Endometrial microvascular endothelial cells (primary cell): ENCODE measurements around the gene RP2. TPM values are rescaled to one million over a fixed set of nuclear protein-coding genes. Genes with fewer than 3 reads are reported as not detected.

Experiments used
- in situ Hi-C: cut with HindIII; loops from 2 replicates; pipeline ENCODE4 v1.10.0; 2017; ENCODE audit warnings: low sequenced_read_pairs, low pct_unique_long_range_greater_than_20kb; ENCODE audit errors: inconsistent ontology term
- total RNA-seq: library from RNA; depleted of rRNA; stranded (reverse); fragments of >200 nt; gene quantifications from one replicate; pipeline ENCODE4 v1.2.3, GENCODE V29; 2015; ENCODE audit errors: inconsistent ontology term

Gene RP2
- 31.5 TPM for total RNA-seq

- in situ Hi-C loops, result no loop called here
Measured at GRCh38 chrX:46836701-46837557, at the start of gene RP2. RP2 (plus strand) TSS chrX:46837043; CDS start chrX:46837101, 58 bp downstream.

GRCh38 chrX:46788902-46789301 lies 47.9 kb upstream of the RP2 start:
- in situ Hi-C loops, result no loop called here

GRCh38 chrX:46791927-46792809 lies 44.7 kb upstream of the RP2 start:
- in situ Hi-C loops, result no loop called here

- in situ Hi-C loops, result no loop called here
Measured at GRCh38 chrX:46792810-46793188, 44.0 kb upstream of the RP2 start.

GRCh38 chrX:46793386-46794143 lies 43.3 kb upstream of the RP2 start:
- in situ Hi-C loops, result no loop called here

- in situ Hi-C loops, result no loop called here
Measured at GRCh38 chrX:46796574-46797191, 40.2 kb upstream of the RP2 start.

- in situ Hi-C loops, result no loop called here
Measured at GRCh38 chrX:46803140-46803539, 33.7 kb upstream of the RP2 start.

GRCh38 chrX:46805270-46805669 lies 31.6 kb upstream of the RP2 start:
- in situ Hi-C loops, result no loop called here

- in situ Hi-C loops, result no loop called here
Measured at GRCh38 chrX:46811121-46811520, 25.7 kb upstream of the RP2 start.

- in situ Hi-C loops, result no loop called here
Measured at GRCh38 chrX:46812445-46812844, 24.4 kb upstream of the RP2 start.

GRCh38 chrX:46814966-46815365 lies 21.9 kb upstream of the RP2 start:
- in situ Hi-C loops, result no loop called here

- in situ Hi-C loops, result no loop called here
Measured at GRCh38 chrX:46819136-46819535, 17.7 kb upstream of the RP2 start.

- in situ Hi-C loops, result no loop called here
Measured at GRCh38 chrX:46820391-46821100, 16.3 kb upstream of the RP2 start.

GRCh38 chrX:46823481-46823880 lies 13.4 kb upstream of the RP2 start:
- in situ Hi-C loops, result no loop called here

GRCh38 chrX:46831765-46832327 lies 5.0 kb upstream of the RP2 start:
- in situ Hi-C loops, result no loop called here

- in situ Hi-C loops, result no loop called here
Measured at GRCh38 chrX:46837558-46838485, 979 bp downstream of the RP2 start.

- in situ Hi-C loops, result no loop called here
Measured at GRCh38 chrX:46838486-46838870, 1.6 kb downstream of the RP2 start.
